Measurements from ENCODE around the gene RNASEH2A. TPM values are rescaled to one million over a fixed set of nuclear protein-coding genes. Genes with fewer than 3 reads are reported as not detected.
A peak's percentile ranks its signal among the peaks of the same experiment; 100 is the strongest.

The RNASEH2A gene
- total and polyA plus RNA-seq, 2 of the 13 experiments (the other 11 are each of a cell fraction or from before 2014, with no cell fraction given): 25.1 to 35.8 TPM

GRCh38 chr19:12788682-12789097 is 17.7 kb upstream of the RNASEH2A start (continued):
- 0 out of 2 replicates have a peak, but pooled peaks have one; percentile 31 for TF ChIP-seq THRA (CRISPR knock-in tag; IDR thresholded peaks at IDR 0.05; ENCODE audit: borderline replicate concordance)
- TF ChIP-seq TFDP1 (CRISPR knock-in tag; IDR thresholded peaks at IDR 0.05; ENCODE audit: borderline replicate concordance): peak; percentile 34; the same call in 1 of the 2 replicates
- TF ChIP-seq ZFX (CRISPR knock-in tag; IDR thresholded peaks at IDR 0.05; ENCODE audit: low read depth): peak; percentile 71
- TF ChIP-seq HIC2 (CRISPR knock-in tag; IDR thresholded peaks at IDR 0.05; ENCODE audit: low read depth): peak; percentile 79
- TF ChIP-seq HINFP (CRISPR knock-in tag; IDR thresholded peaks at IDR 0.05; ENCODE audit: low read depth): no peak
- TF ChIP-seq ZNF431 (CRISPR knock-in tag; IDR thresholded peaks at IDR 0.05; ENCODE audit: borderline replicate concordance, low read depth): no peak
- no peak for TF ChIP-seq TEF (CRISPR knock-in tag; IDR thresholded peaks at IDR 0.05)
- no peak for TF ChIP-seq GABPA (IDR thresholded peaks at IDR 0.05; ENCODE audit: low read depth, low read length)
- TF ChIP-seq GABPA (CRISPR knock-in tag; IDR thresholded peaks at IDR 0.05; ENCODE audit: low read depth): no peak
- TF ChIP-seq NCOA2 (CRISPR knock-in tag; IDR thresholded peaks at IDR 0.05): no peak
- no peak for TF ChIP-seq EHMT2 (IDR thresholded peaks at IDR 0.05; ENCODE audit: borderline replicate concordance, low read depth, low read length)
- no peak for TF ChIP-seq ATAD3A (CRISPR knock-in tag; IDR thresholded peaks at IDR 0.05)
- TF ChIP-seq CEBPB (IDR thresholded peaks at IDR 0.05; ENCODE audit: borderline replicate concordance, low read depth, low read length): no peak
- TF ChIP-seq HNF4A (CRISPR knock-in tag; IDR thresholded peaks at IDR 0.05): no peak
- TF ChIP-seq RBFOX2 (IDR thresholded peaks at IDR 0.05; ENCODE audit: low read depth, low read length): 0 out of 2 replicates have a peak, but pooled peaks have one; percentile 38
- no peak for TF ChIP-seq SIX1 (CRISPR knock-in tag; IDR thresholded peaks at IDR 0.05; ENCODE audit: borderline replicate concordance)
- TF ChIP-seq ZNF180 (CRISPR knock-in tag; IDR thresholded peaks at IDR 0.05; ENCODE audit: borderline replicate concordance, low read depth): no peak
- 0 out of 2 replicates have a peak, but pooled peaks have one; percentile 44 for TF ChIP-seq ZNF414 (CRISPR knock-in tag; IDR thresholded peaks at IDR 0.05)
- TF ChIP-seq HBP1 (CRISPR knock-in tag; IDR thresholded peaks at IDR 0.05; ENCODE audit: low read depth): no peak
- no peak for TF ChIP-seq RARG (CRISPR knock-in tag; IDR thresholded peaks at IDR 0.05; ENCODE audit: low read depth)
- peak; percentile 21 for TF ChIP-seq AGO2 (optimal IDR thresholded peaks at IDR 0.05; ENCODE audit: low read depth, low read length)
